HFFc6 (cell line): ENCODE results near the gene CHST11. TPM values are rescaled to one million over a fixed set of nuclear protein-coding genes. Genes with fewer than 3 reads are reported as not detected.

ENCODE experiments used
- DNase-seq: peaks from one replicate; pipeline ENCODE4 v3.0.0-alpha.2; 2018
- H3K27ac Mint-ChIP-seq: 2 replicates; pipeline ENCODE4 v1.8.0; 2020; ENCODE audit warnings: mild to moderate bottlenecking, mixed read lengths
- H3K27me3 Mint-ChIP-seq: 2 replicates; pipeline ENCODE4 v1.8.0; 2021; ENCODE audit warnings: mild to moderate bottlenecking, moderate library complexity, mixed read lengths; ENCODE audit not compliant: insufficient read depth
- H3K36me3 Mint-ChIP-seq: 2 replicates; pipeline ENCODE4 v1.8.0; 2021; ENCODE audit warnings: low read depth, mixed read lengths
- H3K4me1 Mint-ChIP-seq: 2 replicates; pipeline ENCODE4 v1.8.0; 2020; ENCODE audit warnings: low read depth, mixed read lengths
- H3K4me3 Mint-ChIP-seq: 2 replicates; pipeline ENCODE4 v1.8.0; 2020; ENCODE audit warnings: mild to moderate bottlenecking, moderate library complexity, mixed read lengths
- H3K9me3 Mint-ChIP-seq: 2 replicates; pipeline ENCODE4 v1.8.0; 2020; ENCODE audit warnings: mild to moderate bottlenecking, mixed read lengths
- CTCF ChIP-seq: fragments of 200-600 bp; sonication (generic); IDR thresholded peaks from 2 replicates; pipeline ENCODE4 v1.5.0; 2021; ENCODE audit warnings: antibody characterized with exemption, mild to moderate bottlenecking
- total RNA-seq, 6 experiments: library from RNA; stranded (reverse); fragmentation: NEBNext Ultra II Directional; extraction: Animal tissue kit (Norgen Biotek cat#: 25700); gene quantifications; 2 replicates in 1 of 6; 3 replicates in 5 of 6; pipeline ENCODE4 v1.2.3, GENCODE V29; 2021

The CHST11 gene
- total RNA-seq, 6 experiments from 2014 or later, result 2.4 to 4.3 (median 3.8) TPM

- H3K4me1 Mint-ChIP-seq, result peaks cover 55% of the 10 kb centered on the region
- no peaks in the 10 kb centered on the region for H3K36me3 Mint-ChIP-seq
- peak overlapping the region; percentile 95 for H3K27ac Mint-ChIP-seq
- no peaks in the 10 kb centered on the region for H3K9me3 Mint-ChIP-seq
- TF ChIP-seq CTCF, result no peak
- peak overlapping the region; percentile 84 for H3K4me3 Mint-ChIP-seq
- peaks cover 4% of the 10 kb centered on the region; the same call in 1 of the 2 replicates for H3K27me3 Mint-ChIP-seq
- peak; percentile 41 for DNase-seq
Measured at GRCh38 chr12:104603545-104603973, 146.8 kb downstream of the CHST11 start.

GRCh38 chr12:104604070-104604994 lies 147.6 kb downstream of the CHST11 start:
- TF ChIP-seq CTCF, result no peak
- Mint-ChIP-seq H3K36me3 (no peaks in the 10 kb centered on the region), H3K27ac (peak overlapping the region; percentile 95), H3K4me1 (peaks cover 55% of the 10 kb centered on the region), H3K27me3 (peaks cover 4% of the 10 kb centered on the region; the same call in 1 of the 2 replicates), H3K4me3 (peak overlapping the region; percentile 84), H3K9me3 (no peaks in the 10 kb centered on the region)
- peak; percentile 94 for DNase-seq

- H3K36me3 Mint-ChIP-seq, result no peaks in the 10 kb centered on the region
- no peak for DNase-seq
- no peak for TF ChIP-seq CTCF
- H3K4me3 Mint-ChIP-seq, result peak overlapping the region; percentile 33; the same call in 1 of the 2 replicates
- no peaks in the 10 kb centered on the region for H3K9me3 Mint-ChIP-seq
- H3K4me1 Mint-ChIP-seq, result peaks cover 55% of the 10 kb centered on the region
- H3K27ac Mint-ChIP-seq, result no peak overlapping the region; the same call in 1 of the 2 replicates
- peaks cover 4% of the 10 kb centered on the region; the same call in 1 of the 2 replicates for H3K27me3 Mint-ChIP-seq
Measured at GRCh38 chr12:104604995-104605675, 148.4 kb downstream of the CHST11 start.

- TF ChIP-seq CTCF, result no peak
- Mint-ChIP-seq H3K27ac (peak overlapping the region; percentile 19; the same call in 1 of the 2 replicates), H3K27me3 (peaks cover 4% of the 10 kb centered on the region; the same call in 1 of the 2 replicates), H3K4me1 (peaks cover 55% of the 10 kb centered on the region), H3K36me3 (no peaks in the 10 kb centered on the region), H3K9me3 (no peaks in the 10 kb centered on the region), H3K4me3 (peak overlapping the region; percentile 33; the same call in 1 of the 2 replicates)
- no peak for DNase-seq
Measured at GRCh38 chr12:104605685-104606084, 148.9 kb downstream of the CHST11 start.

- no peaks in the 10 kb centered on the region for H3K9me3 Mint-ChIP-seq
- peaks cover 25% of the 10 kb centered on the region for H3K4me1 Mint-ChIP-seq
- no peak overlapping the region for H3K4me3 Mint-ChIP-seq
- DNase-seq, result no peak
- no peaks in the 10 kb centered on the region for H3K36me3 Mint-ChIP-seq
- H3K27me3 Mint-ChIP-seq, result peaks cover 3% of the 10 kb centered on the region; the same call in 1 of the 2 replicates
- no peak for TF ChIP-seq CTCF
- H3K27ac Mint-ChIP-seq, result no peak overlapping the region
Measured at GRCh38 chr12:104608998-104609397, 152.2 kb downstream of the CHST11 start.
